ENCODE measurements around the gene RBM4. TPM values are rescaled to one million over a fixed set of nuclear protein-coding genes. Genes with fewer than 3 reads are reported as not detected.

The RBM4 gene
- total RNA-seq, 2 donors from 2014 or later: 61.2 to 84.0 TPM

DNA sequence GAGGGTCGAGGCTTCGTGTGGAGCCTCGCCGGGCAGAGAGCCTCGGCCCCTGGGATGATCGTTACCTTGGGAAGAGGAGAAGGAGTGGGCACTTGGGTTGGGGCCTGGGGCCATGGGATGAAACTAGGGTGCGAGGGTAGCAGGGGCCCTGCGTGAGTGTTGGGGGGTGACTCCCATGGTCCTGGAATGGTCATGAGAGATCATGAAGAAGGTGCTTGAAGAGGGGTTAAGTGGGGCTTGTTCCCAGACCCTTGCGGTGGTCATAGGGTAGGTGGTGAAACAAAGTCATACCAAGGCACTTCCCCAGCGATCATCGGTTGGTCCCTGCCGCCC is 45.2 kb upstream of the RBM4 start:
- Histone ChIP-seq H3K27ac (peak overlapping the region; percentile 55 to 78), H3K27me3 (replicated peaks; ENCODE audit: insufficient read depth) (no peaks in the 10 kb centered on the region), H3K4me3 (peak overlapping the region; percentile 88), H3K36me3 (no peaks in the 10 kb centered on the region), H3K4me1 (ENCODE audit: control insufficient read depth in 1 of 2, low read depth in 2 of 2) (peaks cover 12 to 33% of the 10 kb centered on the region in 2 donors), H3K9me3 (no peaks in the 10 kb centered on the region)
- ATAC-seq (ENCODE audit: insufficient number of reproducible peaks, low FRiP score, low read depth) (no peak), DNase-seq (ENCODE audit: low spot score) (no peak)
- TF ChIP-seq, protein P1, sequence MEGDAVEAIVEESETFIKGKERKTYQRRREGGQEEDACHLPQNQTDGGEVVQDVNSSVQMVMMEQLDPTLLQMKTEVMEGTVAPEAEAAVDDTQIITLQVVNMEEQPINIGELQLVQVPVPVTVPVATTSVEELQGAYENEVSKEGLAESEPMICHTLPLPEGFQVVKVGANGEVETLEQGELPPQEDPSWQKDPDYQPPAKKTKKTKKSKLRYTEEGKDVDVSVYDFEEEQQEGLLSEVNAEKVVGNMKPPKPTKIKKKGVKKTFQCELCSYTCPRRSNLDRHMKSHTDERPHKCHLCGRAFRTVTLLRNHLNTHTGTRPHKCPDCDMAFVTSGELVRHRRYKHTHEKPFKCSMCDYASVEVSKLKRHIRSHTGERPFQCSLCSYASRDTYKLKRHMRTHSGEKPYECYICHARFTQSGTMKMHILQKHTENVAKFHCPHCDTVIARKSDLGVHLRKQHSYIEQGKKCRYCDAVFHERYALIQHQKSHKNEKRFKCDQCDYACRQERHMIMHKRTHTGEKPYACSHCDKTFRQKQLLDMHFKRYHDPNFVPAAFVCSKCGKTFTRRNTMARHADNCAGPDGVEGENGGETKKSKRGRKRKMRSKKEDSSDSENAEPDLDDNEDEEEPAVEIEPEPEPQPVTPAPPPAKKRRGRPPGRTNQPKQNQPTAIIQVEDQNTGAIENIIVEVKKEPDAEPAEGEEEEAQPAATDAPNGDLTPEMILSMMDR (IDR thresholded peaks at IDR 0.05): no peak

DNA sequence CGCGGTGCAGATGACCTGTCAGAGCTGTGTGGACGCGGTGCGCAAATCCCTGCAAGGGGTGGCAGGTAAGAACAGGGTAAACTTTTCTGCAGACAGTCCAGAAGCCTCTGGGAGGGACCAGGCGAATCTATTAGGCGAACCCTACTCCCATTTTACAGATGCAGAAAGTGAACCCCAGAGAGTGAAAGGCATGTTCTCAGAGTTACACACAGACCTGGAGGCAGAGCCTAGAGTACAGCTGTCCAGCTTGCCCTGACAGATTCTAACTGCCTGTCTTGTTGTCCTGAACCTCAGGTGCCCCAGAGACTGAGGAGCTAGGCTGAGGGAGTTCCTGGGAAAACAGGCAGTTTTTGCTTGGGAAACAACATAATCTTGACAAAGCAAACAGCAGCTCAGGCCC is 44.9 kb upstream of the RBM4 start:
- no peak for ATAC-seq (ENCODE audit: insufficient number of reproducible peaks, low FRiP score, low read depth)

DNA sequence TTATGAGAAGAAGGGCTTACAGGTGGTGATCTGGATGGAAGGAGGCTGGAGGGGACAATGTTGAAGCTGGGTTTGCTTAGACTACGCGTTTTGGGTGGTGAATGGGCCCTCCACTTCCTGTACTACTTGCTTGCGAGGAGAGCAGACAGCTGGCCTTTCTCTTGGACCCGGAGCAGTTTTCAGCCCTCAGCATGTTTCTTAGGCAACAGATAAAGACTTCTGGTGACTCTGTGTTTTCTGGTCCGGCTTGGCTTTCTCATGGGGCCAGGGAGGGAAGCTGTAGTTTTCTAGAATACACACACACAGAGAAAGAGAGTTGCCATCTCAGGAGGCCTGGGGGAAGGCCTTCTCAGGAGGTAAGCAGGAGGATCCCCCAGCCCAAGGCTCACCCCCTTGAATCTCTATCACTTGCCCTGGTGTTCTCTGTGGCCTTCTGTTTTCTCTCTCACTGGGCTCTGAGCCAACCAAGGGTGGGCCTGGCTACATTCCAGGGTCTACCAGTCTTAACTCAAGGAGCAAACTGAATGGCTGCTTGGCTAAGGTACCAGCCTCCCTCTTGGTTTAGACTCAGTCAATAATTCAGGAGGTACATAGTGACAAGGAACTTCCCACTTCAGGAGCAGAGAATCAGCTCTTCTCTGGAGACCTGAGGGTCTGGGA is 43.1 kb upstream of the RBM4 start:
- DNase-seq (ENCODE audit: low spot score) (no peak), ATAC-seq (ENCODE audit: insufficient number of reproducible peaks, low FRiP score, low read depth) (no peak)
- no peaks in the 10 kb centered on the region for H3K27me3 ChIP-seq (replicated peaks; ENCODE audit: insufficient read depth)
- H3K36me3 ChIP-seq: peaks cover 7% of the 10 kb centered on the region
- no peak overlapping the region for H3K4me3 ChIP-seq
- peaks cover 13 to 38% of the 10 kb centered on the region in 2 donors for H3K4me1 ChIP-seq (ENCODE audit: control insufficient read depth in 1 of 2, low read depth in 2 of 2)
- no peaks in the 10 kb centered on the region for H3K9me3 ChIP-seq
- peak overlapping the region; percentile 29 to 53 for H3K27ac ChIP-seq
- TF ChIP-seq, protein P1 (IDR thresholded peaks at IDR 0.05): no peak

More for the DNA sequence above, 44.9 kb upstream of the RBM4 start:
- H3K36me3 ChIP-seq: no peaks in the 10 kb centered on the region
- DNase-seq (ENCODE audit: low spot score): no peak
- TF ChIP-seq, protein P1 (IDR thresholded peaks at IDR 0.05): no peak
- peak overlapping the region; percentile 88 for H3K4me3 ChIP-seq
- H3K27me3 ChIP-seq (replicated peaks; ENCODE audit: insufficient read depth): no peaks in the 10 kb centered on the region
- H3K9me3 ChIP-seq: no peaks in the 10 kb centered on the region
- peak overlapping the region; percentile 55 to 78 for H3K27ac ChIP-seq
- H3K4me1 ChIP-seq (ENCODE audit: control insufficient read depth in 1 of 2, low read depth in 2 of 2): peaks cover 12 to 33% of the 10 kb centered on the region in 2 donors

DNA sequence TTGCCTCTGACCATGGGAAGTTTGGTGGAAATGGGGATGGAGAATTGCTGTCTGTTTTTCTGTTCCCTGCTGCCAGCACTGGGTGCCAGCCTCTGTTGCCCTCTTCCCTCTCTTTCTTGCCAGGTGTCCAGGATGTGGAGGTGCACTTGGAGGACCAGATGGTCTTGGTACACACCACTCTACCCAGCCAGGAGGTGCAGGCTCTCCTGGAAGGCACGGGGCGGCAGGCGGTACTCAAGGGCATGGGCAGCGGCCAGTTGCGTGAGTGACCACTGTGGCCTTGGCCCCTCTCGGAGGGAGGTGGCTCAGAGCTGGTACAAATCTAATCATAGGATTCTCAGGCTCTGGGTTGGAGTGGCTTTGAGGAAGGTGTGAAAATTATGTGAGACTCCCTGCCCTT is 39.5 kb upstream of the RBM4 start:
- ATAC-seq (ENCODE audit: insufficient number of reproducible peaks, low FRiP score, low read depth): no peak
- no peak for DNase-seq (ENCODE audit: low spot score)
- Histone ChIP-seq H3K36me3 (peaks cover 7% of the 10 kb centered on the region), H3K4me3 (no peak overlapping the region), H3K27me3 (replicated peaks; ENCODE audit: insufficient read depth) (no peaks in the 10 kb centered on the region), H3K9me3 (no peaks in the 10 kb centered on the region), H3K4me1 (ENCODE audit: control insufficient read depth in 1 of 2, low read depth in 2 of 2) (peaks cover 28 to 58% of the 10 kb centered on the region in 2 donors), H3K27ac (no peak overlapping the region)
- TF ChIP-seq, protein P1 (IDR thresholded peaks at IDR 0.05): no peak

DNA sequence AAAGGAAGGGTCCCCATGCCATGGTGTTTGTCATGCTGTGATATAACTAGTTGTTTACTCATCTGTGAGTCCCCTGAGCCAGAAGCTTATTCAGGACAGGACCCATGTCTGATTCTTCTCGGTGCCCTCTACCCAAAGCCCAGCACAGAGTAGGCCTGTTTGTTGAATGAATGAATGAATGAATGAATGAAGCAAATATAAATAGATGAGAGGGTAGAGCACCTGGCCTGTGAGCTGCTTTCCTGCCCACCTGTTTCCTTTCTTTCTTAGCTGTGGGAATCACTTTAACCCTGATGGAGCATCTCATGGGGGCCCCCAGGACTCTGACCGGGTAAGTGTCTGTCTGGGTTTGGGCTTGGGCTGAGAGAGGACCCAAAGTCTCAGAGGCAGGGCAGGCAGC is 38.3 kb upstream of the RBM4 start:
- TF ChIP-seq, protein P1 (IDR thresholded peaks at IDR 0.05): no peak
- ATAC-seq (ENCODE audit: insufficient number of reproducible peaks, low FRiP score, low read depth) (no peak), DNase-seq (ENCODE audit: low spot score) (no peak)
- no peaks in the 10 kb centered on the region for H3K27me3 ChIP-seq (replicated peaks; ENCODE audit: insufficient read depth)
- no peak overlapping the region for H3K4me3 ChIP-seq
- peaks cover 28 to 45% of the 10 kb centered on the region in 2 donors for H3K4me1 ChIP-seq (ENCODE audit: control insufficient read depth in 1 of 2, low read depth in 2 of 2)
- peaks cover 7% of the 10 kb centered on the region for H3K36me3 ChIP-seq
- H3K27ac ChIP-seq: peak overlapping the region in 1 of 2 donors; percentile 57
- H3K9me3 ChIP-seq: no peaks in the 10 kb centered on the region

Measured in thoracic aorta (tissue), 2 donors.